ENCODE results near the gene TSC22D2.

- TF ChIP-seq REST (IDR thresholded peaks at IDR 0.05; ENCODE audit: low read depth) (no peak), USF1 (IDR thresholded peaks at IDR 0.05) (no peak), MAX (IDR thresholded peaks at IDR 0.05) (no peak), NFIC (IDR thresholded peaks at IDR 0.05) (no peak), CEBPB (IDR thresholded peaks at IDR 0.05) (no peak), EP300 (IDR thresholded peaks at IDR 0.05; ENCODE audit: borderline replicate concordance) (no peak), EGR1 (IDR thresholded peaks at IDR 0.05) (no peak)
These were observed 59.3 kb downstream of the TSC22D2 start for GRCh38 chr3:150467381-150467780.
